ENCODE results near the gene GALNT9. TPM values are rescaled to one million over a fixed set of nuclear protein-coding genes. Genes with fewer than 3 reads are reported as not detected.

GALNT9 gene
- total RNA-seq, 4 donors from 2014 or later: 0.17 to 0.58 (median 0.46) TPM

- no peak for TF ChIP-seq EP300 (IDR thresholded peaks at IDR 0.05)
- TF ChIP-seq POLR2AphosphoS5 (IDR thresholded peaks at IDR 0.05): no peak
- no peak for TF ChIP-seq POLR2A (IDR thresholded peaks at IDR 0.05; ENCODE audit: low read depth)
- TF ChIP-seq, protein P1, sequence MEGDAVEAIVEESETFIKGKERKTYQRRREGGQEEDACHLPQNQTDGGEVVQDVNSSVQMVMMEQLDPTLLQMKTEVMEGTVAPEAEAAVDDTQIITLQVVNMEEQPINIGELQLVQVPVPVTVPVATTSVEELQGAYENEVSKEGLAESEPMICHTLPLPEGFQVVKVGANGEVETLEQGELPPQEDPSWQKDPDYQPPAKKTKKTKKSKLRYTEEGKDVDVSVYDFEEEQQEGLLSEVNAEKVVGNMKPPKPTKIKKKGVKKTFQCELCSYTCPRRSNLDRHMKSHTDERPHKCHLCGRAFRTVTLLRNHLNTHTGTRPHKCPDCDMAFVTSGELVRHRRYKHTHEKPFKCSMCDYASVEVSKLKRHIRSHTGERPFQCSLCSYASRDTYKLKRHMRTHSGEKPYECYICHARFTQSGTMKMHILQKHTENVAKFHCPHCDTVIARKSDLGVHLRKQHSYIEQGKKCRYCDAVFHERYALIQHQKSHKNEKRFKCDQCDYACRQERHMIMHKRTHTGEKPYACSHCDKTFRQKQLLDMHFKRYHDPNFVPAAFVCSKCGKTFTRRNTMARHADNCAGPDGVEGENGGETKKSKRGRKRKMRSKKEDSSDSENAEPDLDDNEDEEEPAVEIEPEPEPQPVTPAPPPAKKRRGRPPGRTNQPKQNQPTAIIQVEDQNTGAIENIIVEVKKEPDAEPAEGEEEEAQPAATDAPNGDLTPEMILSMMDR (IDR thresholded peaks at IDR 0.05): no peak
- H3K27me3 ChIP-seq: peaks cover 0 to 98% (median 15%) of the 10 kb centered on the region in 4 donors
- WGBS: 87% methylated on average over 10 of the region's 11 CpGs
These were observed 5.9 kb upstream of the GALNT9 start for GRCh38 chr12:132335179-132335756.

GRCh38 chr12:132333766-132334165 lies 4.4 kb upstream of the GALNT9 start:
- no peak for DNase-seq (ENCODE audit: extremely low spot score)
- Histone ChIP-seq H3K27me3 (peaks cover 3 to 98% (median 25%) of the 10 kb centered on the region in 4 donors), H3K27ac (replicated peaks in 1 of 4) (no peak overlapping the region), H3K4me1 (peaks cover 0 to 15% (median 14%) of the 10 kb centered on the region in 4 donors), H3K4me3 (no peak overlapping the region), H3K36me3 (no peaks in the 10 kb centered on the region), H3K9me3 (peaks cover 0 to 4% (median 0%) of the 10 kb centered on the region in 4 donors)
- TF ChIP-seq EP300 (IDR thresholded peaks at IDR 0.05) (no peak), POLR2AphosphoS5 (IDR thresholded peaks at IDR 0.05) (no peak), POLR2A (IDR thresholded peaks at IDR 0.05; ENCODE audit: low read depth) (no peak)
- TF ChIP-seq, protein P1 (IDR thresholded peaks at IDR 0.05): no peak
- intact Hi-C loops (cut with DNase I): no loop called here
- 72% methylated on average over 20 of the region's 26 CpGs for WGBS

More at GRCh38 chr12:132335179-132335756, 5.9 kb upstream of the GALNT9 start:
- Histone ChIP-seq H3K9me3 (peaks cover 0 to 4% (median 0%) of the 10 kb centered on the region in 4 donors), H3K4me3 (no peak overlapping the region), H3K36me3 (no peaks in the 10 kb centered on the region), H3K27ac (replicated peaks in 1 of 4) (no peak overlapping the region), H3K4me1 (peaks cover 0 to under 1% (median under 1%) of the 10 kb centered on the region in 4 donors)
- DNase-seq (ENCODE audit: extremely low spot score): no peak
- intact Hi-C loops (cut with DNase I): no loop called here

DNA sequence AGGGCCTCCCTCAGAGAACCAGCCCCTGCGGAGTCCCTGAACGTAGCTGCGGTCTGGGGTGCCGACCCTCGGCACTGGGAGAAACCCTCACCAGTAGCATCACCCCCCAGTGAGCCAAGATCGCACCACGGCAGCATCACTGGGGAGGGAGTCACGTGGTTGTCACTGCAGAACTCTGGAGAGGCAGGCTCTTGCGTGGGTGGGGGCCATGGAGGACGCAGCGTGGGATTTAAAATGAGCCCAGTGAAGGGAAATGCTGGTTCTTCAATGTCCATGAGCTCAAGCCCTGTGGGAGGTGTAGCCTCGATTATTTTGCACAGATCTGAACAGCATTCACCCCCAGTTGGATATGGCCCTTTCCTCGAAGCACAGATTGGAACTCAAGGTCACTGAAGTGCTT lies 3.9 kb upstream of the GALNT9 start:
- 48% methylated on average over 2 of the region's 13 CpGs for WGBS
- no peak for DNase-seq (ENCODE audit: extremely low spot score)

GRCh38 chr12:132330549-132330881 lies 1.1 kb upstream of the GALNT9 start:
- TF ChIP-seq EP300 (IDR thresholded peaks at IDR 0.05) (no peak), POLR2A (IDR thresholded peaks at IDR 0.05; ENCODE audit: low read depth) (no peak), POLR2AphosphoS5 (IDR thresholded peaks at IDR 0.05) (no peak)
- TF ChIP-seq, protein P1 (IDR thresholded peaks at IDR 0.05): no peak
- peaks cover 3 to 87% (median 32%) of the 10 kb centered on the region in 4 donors for H3K27me3 ChIP-seq
- H3K4me1 ChIP-seq: peaks cover 0 to 37% (median 35%) of the 10 kb centered on the region in 4 donors
- no peaks in the 10 kb centered on the region for H3K36me3 ChIP-seq
- no peak for DNase-seq (ENCODE audit: extremely low spot score)
- H3K4me3 ChIP-seq: no peak overlapping the region
- intact Hi-C loops (cut with DNase I): no loop called here
- 87% methylated on average over 5 of the region's 5 CpGs for WGBS
- no peak overlapping the region for H3K27ac ChIP-seq (replicated peaks in 1 of 4)
- H3K9me3 ChIP-seq: no peaks in the 10 kb centered on the region

More for the DNA sequence above, 3.9 kb upstream of the GALNT9 start:
- peaks cover 0 to 4% (median 0%) of the 10 kb centered on the region in 4 donors for H3K9me3 ChIP-seq
- H3K4me3 ChIP-seq: no peak overlapping the region
- peaks cover 3 to 98% (median 29%) of the 10 kb centered on the region in 4 donors for H3K27me3 ChIP-seq
- H3K27ac ChIP-seq (replicated peaks in 1 of 4): no peak overlapping the region
- intact Hi-C loops (cut with DNase I): no loop called here
- no peaks in the 10 kb centered on the region for H3K36me3 ChIP-seq
- peaks cover 0 to 20% (median 19%) of the 10 kb centered on the region in 4 donors for H3K4me1 ChIP-seq
- TF ChIP-seq, protein P1 (IDR thresholded peaks at IDR 0.05): no peak
- TF ChIP-seq POLR2A (IDR thresholded peaks at IDR 0.05; ENCODE audit: low read depth) (no peak), POLR2AphosphoS5 (IDR thresholded peaks at IDR 0.05) (no peak), EP300 (IDR thresholded peaks at IDR 0.05) (no peak)
